Erythroblast (primary cell): ENCODE results near the gene UBE4A.

Experiments
- GATA1 ChIP-seq: IDR thresholded peaks from 2 replicates; pipeline ENCODE4 v1.6.1; 2011; ENCODE audit warnings: low read depth, mild to moderate bottlenecking, control low read depth, low read length, moderate library complexity
- POLR2A ChIP-seq: IDR thresholded peaks from 2 replicates; pipeline ENCODE4 v1.6.1; 2011; ENCODE audit warnings: mild to moderate bottlenecking, low read length

DNA sequence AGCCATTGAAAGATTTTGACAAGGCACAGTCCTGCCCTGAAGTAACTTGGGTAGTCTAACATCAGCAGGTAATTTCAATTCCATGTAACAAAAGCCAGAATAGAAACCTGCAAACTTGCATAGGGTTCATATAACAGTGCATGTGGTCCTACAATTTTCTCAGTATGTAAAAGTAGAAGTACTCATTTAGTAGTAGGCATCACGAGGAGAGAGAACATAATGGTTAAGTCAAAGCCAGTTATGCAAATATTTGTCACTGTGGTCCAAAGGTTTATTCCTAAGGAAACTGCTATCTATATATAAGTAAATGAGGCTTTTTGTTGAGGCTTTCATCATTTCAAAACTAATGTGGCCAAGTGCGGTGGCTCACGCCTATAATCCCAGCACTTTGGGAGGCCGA, 52.1 kb downstream of the UBE4A start:
- TF ChIP-seq POLR2A: no peak
- TF ChIP-seq GATA1: no peak
